AG04449 (cell line): ENCODE results near the gene NAV2.

Experiments
- CTCF ChIA-PET: fragments of 350-600 bp; formaldehyde crosslinking; extraction: SDS; loops from one replicate; lab custom pipeline; 2021; ENCODE audit warnings: antibody characterized with exemption; lab: Yijun Ruan, JAX
- POLR2A ChIA-PET: fragments of 400-600, 350-600 bp; formaldehyde crosslinking; extraction: SDS; loops from one replicate; lab custom pipeline; 2020; ENCODE audit warnings: antibody characterized with exemption, inconsistent platforms; lab: Yijun Ruan, JAX
- DNase-seq: peaks from one replicate; pipeline ENCODE4 v3.0.0-alpha.2; 2010; ENCODE audit warnings: low read depth, low spot score
- H3K4me3 ChIP-seq: 2 replicates; pipeline ENCODE4 v1.5.1; 2011; ENCODE audit warnings: low read depth, mild to moderate bottlenecking, control low read depth, low read length
- CTCF ChIP-seq: IDR thresholded peaks from one replicate; pipeline ENCODE4 v1.5.1; 2011; ENCODE audit warnings: mild to moderate bottlenecking, moderate library complexity, low read length, control low read depth, inconsistent platforms; ENCODE audit not compliant: insufficient read depth; ENCODE audit errors: missing control alignments

The NAV2 gene

GRCh38 chr11:20042045-20042639 lies 329.5 kb downstream of the NAV2 start:
- POLR2A ChIA-PET = no interaction called here
- no peak for DNase-seq
- H3K4me3 ChIP-seq = no peak overlapping the region
- CTCF ChIA-PET = interaction anchor here (1.1 to 1.7 kb wide), 3 partner anchors 9 to 69 kb away, joined by 3 to 7 read pairs (median 6); no protein-coding TSS in a partner anchor
- TF ChIP-seq CTCF = no peak

- CTCF ChIA-PET = interaction anchor here (1.5 kb wide), 1 partner anchor 68 kb away, joined by 6 read pairs; no protein-coding TSS in a partner anchor
- DNase-seq = no peak
- TF ChIP-seq CTCF = no peak
- H3K4me3 ChIP-seq = no peak overlapping the region
- POLR2A ChIA-PET = no interaction called here
Measured at GRCh38 chr11:20042811-20043341, 330.2 kb downstream of the NAV2 start.

GRCh38 chr11:20043992-20044391 lies 331.4 kb downstream of the NAV2 start:
- CTCF ChIA-PET = interaction anchor here (1.1 to 2.2 kb wide), 3 partner anchors 9 to 91 kb away, joined by 4 to 9 read pairs (median 8); no protein-coding TSS in a partner anchor

GRCh38 chr11:20045098-20045688 lies 332.6 kb downstream of the NAV2 start:
- no peak for TF ChIP-seq CTCF
- H3K4me3 ChIP-seq = no peak overlapping the region
- no peak for DNase-seq
- ChIA-PET POLR2A (interaction anchor here (1.4 kb wide), 1 partner anchor 10 kb away, joined by 4 read pairs; no protein-coding TSS in a partner anchor), CTCF (interaction anchor here (0.6 to 2.2 kb wide), 6 partner anchors 7 to 377 kb away, joined by 3 to 9 read pairs (median 4); no protein-coding TSS in a partner anchor)

More at GRCh38 chr11:20043992-20044391, 331.4 kb downstream of the NAV2 start:
- no peak for DNase-seq
- no peak for TF ChIP-seq CTCF
- H3K4me3 ChIP-seq = no peak overlapping the region
- POLR2A ChIA-PET = interaction anchor here (1.4 kb wide), 1 partner anchor 8 kb away, joined by 4 read pairs; no protein-coding TSS in a partner anchor

GRCh38 chr11:20046416-20046815 lies 333.8 kb downstream of the NAV2 start:
- H3K4me3 ChIP-seq = no peak overlapping the region
- no peak for DNase-seq
- POLR2A ChIA-PET = no interaction called here
- TF ChIP-seq CTCF = no peak
- CTCF ChIA-PET = interaction anchor here (0.6 to 2.2 kb wide), 5 partner anchors 9 to 86 kb away, joined by 3 to 9 read pairs (median 4); no protein-coding TSS in a partner anchor
